Adipose tissue (tissue), 3 donors: ENCODE measurements around the gene DLEU7. TPM values are rescaled to one million over a fixed set of nuclear protein-coding genes. Genes with fewer than 3 reads are reported as not detected.

Experiments
- H3K27ac ChIP-seq: one replicate; pipeline ENCODE4 v1.5.1; 2013; ENCODE audit warnings: low read depth, low read length
- WGBS, 3 donors: extraction: QIAGEN DNeasy Blood & Tissue Kit; methylation state at CpG; one replicate each; pipeline ENCODE4 v1.1.7; 2013; 5-methylcytosine and 5-hydroxymethylcytosine counted together
- polyA plus RNA-seq, 3 donors: library from polyadenylated mRNA; stranded (reverse); fragments of 200-250 nt; gene quantifications; one replicate each; pipeline ENCODE4 v1.2.3, GENCODE V29; 2013
- donor health status: healthy with polysubstance abuse.
- donor health status: Bipolar disorder and iron deficiency.
- donor health status: healthy.

DLEU7 gene
- polyA plus RNA-seq, 3 donors, result 0.03 to 0.04 TPM; not detected in 1

DNA sequence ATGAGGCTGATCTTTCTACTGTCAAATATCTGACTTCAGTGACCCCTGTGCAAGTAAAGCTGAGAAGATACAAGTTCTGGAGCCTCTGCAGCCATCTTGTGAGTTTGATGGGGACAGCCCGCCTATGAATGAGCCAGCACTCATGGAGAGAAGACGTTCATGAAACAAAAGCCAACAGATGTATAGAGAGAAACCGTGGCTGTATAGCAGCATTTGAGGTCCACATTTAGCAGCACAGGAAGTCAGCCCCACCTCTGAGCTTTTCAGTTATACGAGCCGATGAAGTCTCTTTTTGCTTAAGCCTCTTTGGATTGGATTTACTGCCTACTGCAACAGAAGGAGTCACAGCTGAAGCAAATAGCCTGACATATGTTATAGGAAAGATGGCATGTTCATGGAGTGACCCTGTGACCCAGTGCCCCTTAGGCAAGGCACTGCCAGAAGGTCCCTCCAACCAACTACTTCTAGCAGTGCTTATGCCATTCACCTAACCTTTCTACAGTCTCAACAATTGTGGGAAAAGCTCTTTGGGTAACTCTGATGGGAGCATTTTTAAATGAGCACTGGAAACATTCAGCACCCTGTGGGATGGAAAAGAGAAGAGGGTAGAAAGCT is 3.5 kb upstream of the DLEU7 start:
- 57 to 71% (median 69%) methylated on average over 5 of the region's 5 CpGs for WGBS, 3 donors
- H3K27ac ChIP-seq, result no peak overlapping the region

DNA sequence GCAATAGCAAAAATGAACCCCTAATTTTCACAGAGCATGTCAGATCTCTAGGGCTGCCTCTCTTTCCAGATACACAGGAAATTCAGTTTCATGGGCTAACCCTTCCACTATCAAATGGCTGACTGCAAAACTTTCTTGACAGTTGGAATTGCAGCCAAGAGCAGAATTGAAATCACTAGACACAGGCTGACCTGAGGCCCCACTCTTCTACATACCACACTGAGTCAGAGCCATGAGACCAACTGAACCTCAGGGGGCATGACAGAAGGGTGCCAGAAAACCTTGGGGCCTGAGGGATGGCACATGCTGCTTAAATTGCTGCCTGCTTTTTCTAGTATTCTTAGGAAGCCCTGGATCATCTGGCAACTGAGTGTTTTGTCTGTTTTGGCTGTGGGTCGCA is 1.7 kb upstream of the DLEU7 start:
- no peak overlapping the region for H3K27ac ChIP-seq
- WGBS, 3 donors, result 91 to 97% (median 96%) methylated on average over 1 of the region's 1 CpG

DNA sequence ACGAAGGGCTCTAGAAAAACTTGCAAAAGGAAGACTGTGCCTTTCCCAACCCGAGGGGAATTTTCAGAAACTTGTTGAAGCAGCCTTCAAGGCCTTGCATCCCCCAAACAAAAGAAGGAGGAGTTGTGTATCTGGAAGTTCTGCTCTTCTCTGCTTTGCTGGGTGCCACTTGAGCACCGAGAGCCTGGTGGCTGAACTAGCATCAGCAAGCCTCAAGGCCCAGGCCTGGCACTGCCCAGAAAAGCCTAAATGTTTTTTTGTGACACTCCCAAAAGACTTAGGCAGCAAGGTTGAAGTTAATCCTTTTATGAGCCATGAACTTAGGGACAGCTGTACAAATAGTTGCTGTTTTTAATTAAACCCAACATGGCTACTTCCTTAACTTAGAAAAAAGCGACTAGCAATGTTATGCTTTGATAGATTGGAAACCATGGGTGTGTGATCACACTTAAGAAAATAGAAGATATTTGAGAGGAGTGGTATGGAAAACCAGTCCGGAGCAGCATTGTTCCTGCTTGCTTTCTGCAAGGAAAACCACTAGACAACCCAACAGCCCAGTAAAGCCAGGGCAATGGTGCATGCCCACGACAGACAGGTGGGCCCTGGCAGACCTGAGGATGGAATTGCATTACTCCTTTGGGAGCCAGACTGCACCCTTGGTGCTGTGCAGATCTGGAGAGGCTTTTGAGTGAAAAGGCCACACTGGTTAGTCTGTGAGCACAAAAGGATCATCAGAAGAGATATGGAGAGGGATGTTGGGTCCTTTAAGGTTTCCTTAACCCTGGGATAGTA is 788 bp upstream of the DLEU7 start:
- WGBS, 3 donors, result 91% methylated on average over 6 of the region's 6 CpGs
- no peak overlapping the region for H3K27ac ChIP-seq

DNA sequence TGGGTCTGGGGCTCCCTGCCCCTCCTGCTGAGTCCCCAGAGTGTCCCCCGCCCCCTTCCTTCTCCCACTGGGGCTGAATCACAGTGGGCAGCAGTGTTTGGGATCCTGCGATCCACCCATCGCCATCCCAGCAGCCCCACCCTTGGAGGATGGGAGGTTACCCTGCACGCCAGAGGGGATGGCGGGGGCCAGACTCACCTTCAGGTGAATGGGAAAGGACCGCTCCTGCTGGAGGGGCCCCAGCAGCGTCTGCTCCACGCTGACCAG is 569 bp downstream of the DLEU7 start:
- 27 to 36% (median 32%) methylated on average over 8 of the region's 8 CpGs for WGBS, 3 donors
- H3K27ac ChIP-seq, result no peak overlapping the region

DNA sequence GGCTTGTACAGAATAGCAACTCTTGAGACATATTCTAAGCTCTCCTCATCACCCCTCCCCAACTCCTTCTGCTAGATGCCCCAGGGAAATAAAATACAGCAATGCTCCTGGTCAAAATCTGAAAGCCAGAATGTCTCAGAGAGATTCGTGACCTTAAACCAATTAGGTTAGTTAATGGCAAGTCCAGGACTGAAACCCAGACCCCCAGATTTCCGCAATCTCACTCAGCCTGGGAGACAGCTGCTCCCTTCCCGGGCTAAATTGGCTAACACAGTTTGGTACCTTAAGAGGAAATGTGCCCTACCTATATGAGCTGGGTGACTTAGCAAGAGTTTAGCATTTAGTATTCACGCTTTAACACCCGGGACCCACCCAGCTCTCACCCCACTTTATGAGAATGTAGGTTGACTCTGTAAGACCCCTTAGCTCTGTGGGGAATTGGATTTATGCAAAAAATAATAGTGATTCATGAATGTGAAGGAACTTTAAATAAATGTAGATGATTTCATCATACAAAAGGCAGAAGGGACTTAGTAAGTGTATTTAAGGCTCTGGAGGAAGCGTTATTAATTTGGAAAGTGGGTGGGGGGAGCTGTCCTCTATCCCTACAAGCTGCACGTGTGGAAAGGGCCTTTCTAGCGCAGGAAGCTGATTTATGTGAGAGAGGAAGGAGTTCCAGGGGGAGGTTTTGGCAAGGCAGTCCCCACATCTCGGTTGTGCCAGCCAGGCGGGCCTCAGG is 1.1 kb downstream of the DLEU7 start:
- H3K27ac ChIP-seq, result no peak overlapping the region
- WGBS, 3 donors, result 61 to 70% (median 66%) methylated on average over 10 of the region's 10 CpGs

DNA sequence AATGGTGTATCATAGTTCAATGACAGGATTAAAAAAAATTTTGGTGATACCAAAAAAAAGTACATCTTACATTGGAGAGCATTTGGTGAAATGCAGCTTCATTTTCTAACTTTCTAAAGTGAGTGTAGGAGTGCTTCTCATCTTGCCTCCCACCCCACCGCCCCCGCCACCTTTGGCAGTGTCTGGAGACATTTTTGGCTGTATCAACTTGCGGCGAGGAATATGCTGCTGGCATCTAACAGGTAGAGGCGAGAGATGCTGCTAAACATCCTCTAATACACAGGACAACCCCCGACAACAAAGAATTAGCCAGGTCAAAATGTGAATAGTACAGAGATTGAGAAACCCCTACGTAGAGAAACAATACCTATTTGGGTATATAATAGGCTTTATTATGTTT is 1.7 kb downstream of the DLEU7 start:
- 85 to 94% (median 90%) methylated on average over 7 of the region's 7 CpGs for WGBS, 3 donors
- no peak overlapping the region for H3K27ac ChIP-seq

DNA sequence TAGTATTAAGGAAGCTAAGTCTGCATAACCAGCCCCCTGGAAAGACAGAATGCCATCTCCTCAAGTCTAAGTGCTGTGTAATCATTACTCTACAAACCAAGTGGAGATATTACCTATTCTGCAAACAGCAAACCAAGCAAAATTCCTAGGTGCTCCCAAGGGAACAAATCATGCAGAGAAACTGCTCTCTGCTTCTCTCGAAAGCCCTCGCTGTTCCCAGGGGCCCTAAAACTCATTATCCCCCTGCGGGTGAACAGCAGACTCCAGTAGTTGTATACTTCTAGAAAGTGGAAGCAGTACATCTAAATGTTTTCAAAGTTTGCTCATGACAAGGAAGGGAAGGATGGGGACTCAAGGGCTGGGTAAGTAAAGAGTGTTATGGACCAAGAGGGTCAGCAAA is 3.2 kb downstream of the DLEU7 start:
- no peak overlapping the region for H3K27ac ChIP-seq
- 86 to 95% (median 91%) methylated on average over 3 of the region's 3 CpGs for WGBS, 3 donors

DNA sequence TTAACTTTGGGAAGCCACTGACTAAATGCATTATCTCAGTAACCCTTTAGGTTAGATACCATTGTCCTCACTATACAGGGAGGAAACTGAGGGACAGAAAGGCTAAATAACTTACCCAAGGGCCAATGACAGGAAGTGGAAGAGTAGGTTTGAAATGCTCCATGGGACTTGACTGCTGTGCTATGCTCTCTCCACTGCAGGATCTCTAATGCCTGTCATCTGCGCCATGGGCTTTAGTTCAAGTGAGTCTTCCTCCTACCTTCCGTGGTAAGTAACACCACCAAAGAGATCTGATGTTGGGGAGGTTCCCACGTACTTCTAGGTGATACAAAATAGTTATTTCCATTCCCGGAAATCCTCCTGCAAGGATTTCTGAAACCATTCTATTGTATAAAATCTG is 3.7 kb downstream of the DLEU7 start:
- WGBS, 3 donors, result 91 to 97% (median 95%) methylated on average over 4 of the region's 4 CpGs
- no peak overlapping the region for H3K27ac ChIP-seq

DNA sequence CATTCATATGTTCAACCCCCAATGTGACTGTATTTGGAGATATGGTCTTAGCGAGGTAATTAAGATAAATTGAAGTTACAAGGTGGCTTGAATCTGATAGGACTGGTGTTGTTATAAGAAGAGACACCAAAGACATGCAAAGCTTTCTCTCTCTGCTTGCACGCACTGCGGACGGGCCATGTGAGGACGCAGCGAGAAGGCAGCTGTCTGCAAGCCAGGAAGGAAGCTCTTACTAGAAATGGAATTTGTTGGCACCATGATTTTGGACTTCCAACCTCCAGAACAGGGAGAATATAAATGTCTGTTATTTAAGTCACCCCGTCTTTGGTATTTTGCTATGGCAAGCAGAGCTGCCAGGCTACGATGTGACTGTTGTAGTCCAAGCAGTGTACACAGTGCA is 4.8 kb downstream of the DLEU7 start:
- no peak overlapping the region for H3K27ac ChIP-seq
- WGBS, 3 donors, result 84 to 94% (median 88%) methylated on average over 8 of the region's 8 CpGs

DNA sequence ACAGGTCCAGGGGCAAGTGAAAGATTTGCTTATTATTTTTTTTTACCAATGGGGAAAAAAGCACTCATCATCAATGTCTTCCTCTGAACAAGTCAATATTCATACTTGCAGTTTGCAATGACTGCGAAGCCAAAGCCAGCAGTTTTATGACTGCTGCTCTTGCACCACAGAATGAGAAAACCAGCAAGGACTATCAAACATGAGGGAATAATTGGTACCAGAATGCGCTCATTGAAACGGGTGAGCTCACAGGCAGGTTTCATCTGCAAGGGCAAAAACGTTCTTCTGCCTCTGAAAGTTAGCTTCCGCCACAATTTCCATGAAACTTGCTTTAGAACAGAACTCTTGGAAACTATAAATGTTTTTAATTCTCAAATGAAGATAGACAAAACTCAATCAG is 5.5 kb downstream of the DLEU7 start:
- WGBS, 3 donors, result 93 to 97% (median 95%) methylated on average over 5 of the region's 5 CpGs
- H3K27ac ChIP-seq, result no peak overlapping the region

DNA sequence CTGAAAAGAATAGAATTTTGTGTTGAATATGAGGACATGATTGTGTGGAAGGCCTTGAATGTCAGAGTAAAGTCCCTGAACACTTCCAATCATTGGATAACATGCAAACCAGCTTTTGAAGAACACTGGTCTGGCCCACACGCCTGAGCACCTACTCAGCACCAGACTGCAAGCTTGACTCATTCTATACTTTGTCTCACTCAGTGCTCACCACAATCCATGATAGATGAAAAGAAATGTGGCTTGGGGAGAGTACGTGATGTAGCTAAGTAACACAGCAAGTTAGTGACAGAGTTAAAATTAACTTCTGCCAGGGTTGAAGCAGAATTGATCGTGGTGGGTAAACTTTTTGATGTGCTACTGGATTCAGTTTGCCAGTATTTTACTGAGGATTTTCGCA is 12.0 kb downstream of the DLEU7 start:
- WGBS, 3 donors, result 81 to 92% (median 90%) methylated on average over 4 of the region's 4 CpGs
- H3K27ac ChIP-seq, result no peak overlapping the region

DNA sequence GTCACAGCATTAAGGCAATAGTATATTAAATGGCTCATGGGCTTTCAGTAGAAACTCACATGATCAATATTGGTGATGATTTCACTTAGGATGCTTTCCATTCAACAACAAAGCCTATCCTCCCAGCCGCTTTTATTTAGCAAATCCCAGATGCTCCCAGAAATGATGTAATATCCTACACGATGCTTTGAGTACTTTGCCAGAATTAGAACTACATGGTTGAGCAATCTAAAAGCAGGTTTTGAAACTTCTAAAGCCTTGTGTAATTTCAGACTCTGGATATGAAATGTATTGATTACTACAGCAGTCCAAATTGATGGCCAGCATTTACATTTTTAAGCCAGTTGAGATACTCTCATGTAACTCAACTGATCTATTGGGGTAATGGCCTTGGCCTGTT is 13.6 kb downstream of the DLEU7 start:
- no peak overlapping the region for H3K27ac ChIP-seq
- WGBS, 3 donors, result 24 to 73% (median 33%) methylated on average over 2 of the region's 2 CpGs

DNA sequence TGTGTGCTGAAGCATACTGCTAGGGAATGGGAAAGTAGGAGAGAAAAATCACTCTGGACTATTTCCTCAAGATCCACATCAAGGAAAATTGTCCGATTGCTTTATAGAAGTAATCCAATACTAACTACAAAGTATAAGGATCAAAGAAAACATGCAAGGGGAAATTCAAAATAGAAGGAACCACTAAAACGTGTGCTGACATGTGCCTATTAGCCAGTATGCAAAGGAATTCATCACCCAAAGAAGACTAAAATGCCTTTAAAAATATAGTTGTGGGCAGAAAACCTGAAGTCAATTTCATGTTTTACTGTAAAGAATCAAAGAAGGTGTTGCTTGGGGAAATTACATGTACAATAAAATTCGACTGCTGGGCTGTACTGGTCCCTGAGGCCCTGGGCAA is 14.3 kb downstream of the DLEU7 start:
- no peak overlapping the region for H3K27ac ChIP-seq
- WGBS, 3 donors, result 81 to 83% (median 81%) methylated on average over 3 of the region's 3 CpGs

DNA sequence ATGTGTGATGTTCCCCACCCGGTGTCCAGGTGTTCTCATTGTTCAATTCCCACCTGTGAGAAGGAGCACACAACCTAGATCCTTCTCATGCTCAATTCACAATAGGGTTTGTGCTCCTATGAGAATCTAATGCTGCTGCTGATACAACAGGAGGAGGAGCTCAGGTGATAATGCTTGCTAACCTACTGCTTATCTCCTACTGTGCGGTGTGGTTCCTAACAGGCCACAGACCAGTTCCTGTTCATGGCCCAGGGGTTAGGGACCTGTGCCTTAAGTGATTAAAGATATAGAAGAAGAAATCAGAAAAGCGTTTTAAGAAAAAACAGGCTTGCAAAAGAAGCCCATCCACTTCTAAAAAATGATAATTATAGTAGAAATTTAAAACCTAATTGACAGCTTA is 17.5 kb downstream of the DLEU7 start:
- no peak overlapping the region for H3K27ac ChIP-seq
- WGBS, 3 donors, result 66 to 88% (median 87%) methylated on average over 3 of the region's 3 CpGs

DNA sequence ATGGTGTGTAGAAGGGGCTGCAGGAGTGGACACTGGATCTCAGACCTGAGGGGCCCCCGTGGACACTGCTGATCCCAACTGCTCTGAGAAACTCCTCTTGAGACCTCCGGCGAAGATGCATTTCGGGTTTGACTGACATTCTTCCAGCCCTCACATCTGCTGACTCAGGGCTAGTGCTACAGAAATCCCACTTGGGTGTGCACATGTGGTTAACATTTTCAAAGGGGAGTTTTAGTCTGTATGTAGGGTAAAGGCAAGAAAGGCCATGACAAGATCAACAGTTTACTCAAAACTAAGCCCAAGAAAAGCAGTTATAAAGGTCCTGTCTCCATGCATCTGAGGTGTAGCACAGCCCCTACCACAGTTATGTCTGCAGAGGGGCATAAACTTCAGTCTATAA is 31.2 kb downstream of the DLEU7 start:
- 71 to 80% (median 71%) methylated on average over 4 of the region's 4 CpGs for WGBS, 3 donors
- H3K27ac ChIP-seq, result no peak overlapping the region

DNA sequence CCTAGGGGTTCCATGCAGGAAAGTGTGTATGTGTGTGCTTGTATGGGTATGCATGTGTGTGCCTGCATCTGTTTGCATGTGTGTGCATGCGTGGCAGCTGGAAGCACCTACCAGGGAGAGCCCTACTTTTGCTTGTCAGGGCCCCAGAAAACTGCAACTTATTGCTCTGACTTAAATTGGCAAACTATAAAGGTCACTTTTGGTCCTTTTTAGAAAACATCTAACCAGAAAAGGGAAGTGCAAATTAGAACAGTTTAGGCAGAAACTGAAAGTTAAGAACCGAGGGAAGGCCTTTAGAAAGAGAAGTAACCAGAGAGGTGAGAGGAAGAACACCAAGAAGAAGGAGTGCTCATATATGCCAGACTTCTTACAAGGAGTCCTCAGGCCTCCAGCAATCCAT is 32.5 kb downstream of the DLEU7 start:
- H3K27ac ChIP-seq, result no peak overlapping the region
- WGBS, 3 donors, result 48 to 88% (median 58%) methylated on average over 2 of the region's 2 CpGs

DNA sequence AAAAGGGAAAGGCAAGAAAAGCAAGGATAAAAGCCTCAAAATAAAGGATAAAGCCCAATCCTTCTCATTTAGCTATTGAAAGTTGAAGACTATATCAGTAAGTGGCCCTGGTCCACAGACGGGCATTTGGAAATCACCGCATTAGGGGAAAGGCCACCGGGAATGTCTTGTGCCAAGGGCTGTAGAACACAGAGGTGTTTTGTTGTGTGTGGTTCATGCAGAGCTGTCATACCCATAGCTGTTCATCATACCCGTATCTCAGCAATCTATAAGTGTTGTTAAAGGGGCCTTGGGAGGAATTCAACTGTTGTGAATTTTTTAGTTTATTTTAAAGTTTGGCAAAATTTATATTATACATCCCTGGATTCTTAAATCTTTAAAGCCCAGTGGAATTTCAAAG is 33.0 kb downstream of the DLEU7 start:
- no peak overlapping the region for H3K27ac ChIP-seq
- 67 to 90% (median 86%) methylated on average over 4 of the region's 4 CpGs for WGBS, 3 donors

DNA sequence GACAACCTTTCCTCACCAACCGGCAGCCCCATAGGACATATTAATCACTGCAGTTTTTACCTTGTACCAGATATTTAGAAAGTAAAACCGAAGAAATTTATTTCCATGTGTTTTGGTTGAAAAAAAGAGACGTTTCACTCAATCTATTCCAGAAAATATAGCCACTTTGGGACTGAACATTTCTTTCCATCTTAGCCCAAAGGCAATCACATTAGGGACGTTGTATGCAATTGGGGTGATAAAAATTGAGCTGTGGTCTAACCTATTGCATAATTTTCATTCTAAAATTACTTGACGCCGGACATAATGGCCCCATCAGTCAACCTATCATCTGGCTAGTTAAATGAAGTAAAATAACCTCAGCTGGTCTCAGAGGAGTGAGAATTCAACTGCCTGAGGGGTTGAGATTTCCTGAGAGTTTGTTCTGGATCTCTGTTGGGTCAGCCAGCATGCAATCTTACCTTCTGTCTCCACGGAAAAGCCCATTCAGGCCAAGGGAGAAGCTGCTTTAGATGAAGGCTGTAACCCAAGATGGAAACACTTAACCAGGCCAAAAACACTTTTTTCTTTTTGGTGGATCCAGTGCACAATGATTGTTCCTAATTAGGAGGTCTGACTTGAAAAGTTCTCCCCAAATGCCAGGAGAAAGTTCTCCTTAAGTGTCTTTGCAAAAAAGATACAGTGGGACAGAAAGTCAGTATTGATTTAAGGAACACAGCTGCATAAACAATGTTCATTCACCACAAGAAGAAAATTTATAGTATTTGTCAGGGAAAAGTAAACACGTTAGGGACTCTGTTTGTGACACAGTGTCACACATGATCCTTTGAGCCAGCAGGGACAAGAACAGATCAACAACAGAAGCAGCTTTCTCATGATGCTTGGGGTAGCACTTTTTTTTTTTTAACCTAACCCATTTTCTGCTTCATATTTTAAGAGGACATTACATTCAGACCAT is 34.1 kb downstream of the DLEU7 start:
- no peak overlapping the region for H3K27ac ChIP-seq
- WGBS, 3 donors, result 56 to 64% (median 63%) methylated on average over 8 of the region's 8 CpGs

DNA sequence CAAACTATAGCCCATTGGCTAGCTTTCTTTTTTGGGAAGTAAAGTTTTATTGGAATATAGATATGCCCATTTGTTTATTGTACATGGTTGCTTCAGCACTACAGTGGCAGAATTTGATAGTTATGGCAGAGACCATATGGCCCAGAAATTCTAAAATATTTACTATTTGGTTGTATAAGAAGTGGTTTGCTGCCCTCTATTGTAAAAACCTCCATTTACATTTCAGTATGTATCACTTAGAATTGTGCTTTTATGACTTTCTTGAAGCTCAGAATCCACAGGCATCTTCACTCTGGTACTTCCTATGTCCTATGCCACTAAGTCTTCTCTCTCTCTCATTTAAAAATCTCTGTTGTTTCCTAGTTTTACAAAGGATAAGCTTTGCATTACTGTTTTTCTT is 37.7 kb downstream of the DLEU7 start:
- H3K27ac ChIP-seq, result no peak overlapping the region
